Globus pallidus (tissue), 1 donor: ENCODE results near the gene EXOC6.
"Not testable (repeated sequence)": the region's sequence is repeated elsewhere in the genome, so short reads cannot be mapped to it uniquely, and the experiment has no call there.

Experiments used
- DNase-seq: peaks from one replicate; pipeline ENCODE4 v3.0.0-alpha.2; 2015; ENCODE audit warnings: low spot score

Gene EXOC6

DNA sequence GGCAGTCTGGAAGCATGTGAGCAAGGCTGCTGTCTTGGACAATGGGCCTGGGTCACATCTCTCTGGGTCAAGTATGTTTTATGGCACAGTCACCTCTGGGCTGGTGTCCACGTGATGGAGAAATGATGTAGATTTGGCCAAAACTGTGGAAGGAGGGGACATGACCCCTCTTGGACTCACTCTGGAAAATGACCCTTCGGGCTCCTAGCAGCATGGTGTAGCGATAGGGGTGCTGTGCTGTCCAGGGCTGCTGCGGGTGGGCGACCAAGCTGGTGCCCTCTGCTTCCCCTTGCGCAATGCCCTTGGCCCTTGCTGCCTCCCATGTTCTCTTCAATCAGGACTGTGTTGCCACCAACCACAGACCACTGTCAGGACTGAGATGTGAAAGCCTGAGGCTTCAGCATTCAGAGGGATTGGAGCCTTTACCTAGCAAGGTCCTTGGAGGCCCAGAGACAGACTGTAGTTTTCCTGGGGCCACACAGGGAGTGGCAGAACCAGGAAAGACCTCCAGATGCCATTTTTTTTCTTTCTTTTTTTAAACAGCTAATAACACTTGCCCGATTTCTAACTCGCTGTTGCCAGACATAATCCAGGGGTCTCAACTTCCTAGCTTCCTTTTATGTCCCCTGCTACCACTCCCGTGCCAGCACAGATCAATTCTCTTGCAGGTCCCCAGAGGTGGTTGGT is 231.5 kb downstream of the EXOC6 start:
- no peak for DNase-seq

DNA sequence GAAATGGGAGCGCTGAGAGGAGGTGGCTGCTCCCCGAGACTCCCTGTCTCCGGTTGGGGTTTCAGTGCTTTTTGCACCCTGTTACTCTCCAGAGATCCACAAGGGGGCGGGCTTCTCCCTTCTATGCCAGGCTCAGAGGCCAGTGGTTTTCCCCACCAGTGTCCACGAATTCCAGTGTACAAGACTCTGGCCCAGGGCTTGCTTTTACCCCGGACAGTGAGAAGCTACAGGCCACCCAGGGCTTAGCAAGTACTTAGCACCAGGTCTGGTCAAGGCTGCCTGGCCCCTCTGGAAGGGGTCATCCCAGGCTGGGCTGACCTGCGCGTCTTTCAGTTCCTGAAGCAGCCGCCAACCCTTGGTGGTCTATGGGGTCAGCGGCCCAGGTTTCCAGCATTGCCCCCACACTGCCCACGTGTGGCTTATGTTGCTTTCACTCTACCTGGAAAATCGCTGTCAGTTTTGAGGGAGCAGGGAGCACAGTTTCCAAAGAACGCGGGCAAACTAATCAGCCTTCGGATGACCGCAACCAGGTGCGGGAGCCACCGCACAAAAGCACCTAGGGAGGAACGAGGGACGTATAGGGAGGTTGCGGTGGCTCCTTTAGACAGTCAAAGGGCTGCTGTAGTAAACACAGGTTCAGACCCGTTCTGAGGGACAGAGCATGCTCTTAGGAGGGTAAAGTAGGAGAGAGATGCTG is 232.2 kb downstream of the EXOC6 start:
- DNase-seq: peak; percentile 27

- no peak for DNase-seq
Observed at GRCh38 chr10:93081318-93081717, 233.0 kb downstream of the EXOC6 start.

DNA sequence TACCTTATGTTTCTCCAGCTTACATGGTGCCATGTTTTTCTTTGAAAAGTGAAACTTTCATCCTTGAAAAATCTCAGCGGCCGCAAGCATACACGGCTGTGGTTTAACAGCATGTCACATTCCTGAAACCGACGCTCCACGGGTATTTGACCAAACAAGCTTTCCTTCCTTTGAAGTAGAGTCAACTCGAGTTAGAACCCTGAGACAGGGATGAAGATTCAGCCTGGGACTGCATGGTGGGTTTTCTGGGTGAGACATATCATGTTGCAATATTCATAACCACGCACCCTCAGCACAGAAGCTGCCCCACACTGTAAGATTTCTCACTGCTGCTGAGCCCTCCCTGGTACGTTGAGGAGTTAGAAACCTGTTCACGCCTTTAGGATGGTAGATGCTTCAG is 233.5 kb downstream of the EXOC6 start:
- DNase-seq: no peak

- DNase-seq: no peak
Observed at GRCh38 chr10:93083743-93084539, 235.6 kb downstream of the EXOC6 start.

- no peak for DNase-seq
Observed at GRCh38 chr10:93085272-93085859, 237.0 kb downstream of the EXOC6 start.

GRCh38 chr10:93086289-93086688 is 238.0 kb downstream of the EXOC6 start:
- no peak for DNase-seq

DNA sequence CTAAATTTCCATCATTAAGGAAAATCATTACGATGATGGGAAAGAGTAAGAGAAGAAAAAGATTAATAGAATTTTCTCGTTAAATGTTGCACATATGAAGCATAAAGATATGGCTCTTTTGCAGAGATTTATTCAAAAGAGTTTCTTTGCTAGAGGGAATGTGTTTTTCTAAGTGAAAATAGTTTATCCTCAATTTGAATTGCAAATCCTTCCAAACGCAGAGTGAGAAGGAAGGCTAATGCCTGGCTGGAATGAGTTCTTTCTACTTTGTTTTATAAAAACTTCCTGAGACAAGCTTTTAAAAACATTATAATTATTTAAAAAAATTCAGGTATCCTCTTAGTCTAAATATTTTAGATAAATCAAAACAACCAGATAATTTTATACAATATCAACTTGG is 239.5 kb downstream of the EXOC6 start:
- DNase-seq: no peak

DNA sequence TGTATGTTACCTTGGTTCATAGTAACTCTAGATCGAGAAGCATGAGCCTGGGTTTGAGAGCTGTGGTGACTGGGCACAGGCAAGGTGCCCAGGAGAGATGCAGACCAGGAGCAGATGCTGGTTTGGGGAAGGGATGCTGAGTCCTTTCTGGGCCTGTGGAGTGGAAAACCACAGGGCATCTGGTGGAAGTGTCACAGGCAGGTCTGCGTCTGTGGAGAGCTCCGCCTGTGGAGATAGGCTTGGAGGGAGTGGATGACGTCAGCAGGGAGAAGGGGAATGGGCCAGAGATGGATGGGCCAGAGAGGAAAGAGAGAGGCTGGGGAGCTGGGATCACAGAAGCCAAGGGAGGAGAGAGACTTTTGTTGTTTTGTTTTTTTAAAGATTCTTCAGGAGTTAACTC is 240.1 kb downstream of the EXOC6 start:
- no peak for DNase-seq

DNA sequence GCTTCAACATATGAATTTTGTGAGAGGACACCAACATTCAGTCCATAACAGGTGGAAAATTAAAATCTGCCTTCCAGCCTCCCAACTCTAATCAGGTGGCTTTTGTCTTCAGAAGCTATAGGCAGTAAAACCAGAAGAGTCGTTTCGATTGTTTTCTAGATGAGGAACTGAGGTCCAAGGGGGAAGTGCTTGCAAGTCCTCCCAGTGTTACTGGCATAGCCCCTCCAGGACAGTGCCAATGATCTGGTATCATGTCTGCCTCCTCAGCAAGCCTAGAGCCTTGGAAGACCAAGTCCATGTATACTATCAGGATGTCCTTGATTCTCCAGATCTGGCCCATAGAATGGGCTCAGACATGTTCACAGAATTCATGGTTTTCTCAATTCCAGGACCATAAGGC is 242.3 kb downstream of the EXOC6 start:
- DNase-seq: no peak

DNA sequence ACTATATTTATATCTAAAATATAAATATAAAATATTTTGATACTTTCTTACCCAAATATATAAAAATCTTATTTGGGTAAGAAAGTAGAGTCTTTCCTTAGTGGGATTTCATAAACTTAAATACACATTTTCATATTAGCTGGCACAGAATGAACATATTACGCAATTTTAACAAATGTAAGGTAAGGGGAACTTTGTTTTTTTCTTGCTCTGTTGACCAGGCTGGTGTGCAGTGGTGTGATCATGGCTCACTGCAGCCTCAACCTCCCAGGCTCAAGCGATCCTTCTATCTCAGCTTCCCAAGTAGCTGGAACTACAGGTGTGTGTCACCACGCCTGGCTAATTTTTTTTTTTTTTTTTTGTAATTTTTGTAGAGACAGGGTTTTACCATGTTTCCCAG is 243.6 kb downstream of the EXOC6 start:
- no peak for DNase-seq

DNA sequence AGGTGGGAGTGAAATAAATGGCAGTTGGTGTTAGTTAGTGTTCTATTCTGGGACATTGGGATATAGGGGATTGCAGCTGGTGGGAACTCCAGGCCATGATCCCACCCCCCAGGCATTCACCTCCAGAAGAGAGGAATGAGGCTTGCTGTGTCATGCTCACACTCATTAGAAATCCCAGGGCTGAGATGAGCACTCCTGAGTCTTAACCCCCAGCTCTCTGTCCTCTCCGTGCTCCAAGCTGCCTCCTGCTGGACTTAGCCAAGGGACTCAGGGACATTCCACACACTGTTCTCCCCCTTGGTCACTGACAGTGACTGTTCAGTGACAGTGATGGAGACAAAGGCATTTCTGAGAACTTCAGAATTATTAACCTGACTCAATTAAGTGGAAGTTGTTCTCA is 246.9 kb downstream of the EXOC6 start:
- DNase-seq: no peak

- DNase-seq: no peak
Observed at GRCh38 chr10:93096901-93097300, 248.6 kb downstream of the EXOC6 start.

GRCh38 chr10:93097386-93097785 is 249.1 kb downstream of the EXOC6 start:
- no peak for DNase-seq

- DNase-seq: no peak
Observed at GRCh38 chr10:93098816-93099215, 250.5 kb downstream of the EXOC6 start.

GRCh38 chr10:93099670-93100069 is 251.3 kb downstream of the EXOC6 start:
- no peak for DNase-seq

DNA sequence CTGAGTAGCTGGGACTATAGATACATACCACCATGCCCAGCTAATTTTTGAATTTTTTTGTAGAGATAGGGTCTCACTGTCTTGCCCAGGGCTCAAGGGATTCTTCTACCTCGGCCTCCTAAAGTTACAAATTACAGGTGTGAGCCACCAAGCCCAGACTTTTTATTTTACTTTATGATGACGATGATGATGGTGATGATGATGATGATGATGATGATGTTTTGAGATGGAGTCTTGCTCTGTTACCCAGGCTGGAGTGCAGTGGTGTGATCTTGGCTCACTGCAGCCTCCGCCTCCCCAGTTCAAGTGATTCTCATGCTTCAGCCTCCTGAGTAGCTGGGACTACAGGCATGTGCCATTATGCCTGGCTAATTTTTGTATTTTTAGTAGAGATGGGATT is 252.8 kb downstream of the EXOC6 start:
- DNase-seq: not testable (repeated sequence)

GRCh38 chr10:93103953-93104352 is 255.6 kb downstream of the EXOC6 start:
- no peak for DNase-seq

- DNase-seq: no peak
Observed at GRCh38 chr10:93106631-93107072, 258.3 kb downstream of the EXOC6 start.
